NCI-H2081 treated with DMSO at 0.1 percent for 48 hours (cell line): ENCODE measurements around the gene YY1.
"Not testable (repeated sequence)": the region's sequence is repeated elsewhere in the genome, so short reads cannot be mapped to it uniquely, and the experiment has no call there.

Source experiments
- DNase-seq: peaks from one replicate; lab custom pipeline; 2025; lab: John Stamatoyannopoulos, UW

Gene YY1

DNA sequence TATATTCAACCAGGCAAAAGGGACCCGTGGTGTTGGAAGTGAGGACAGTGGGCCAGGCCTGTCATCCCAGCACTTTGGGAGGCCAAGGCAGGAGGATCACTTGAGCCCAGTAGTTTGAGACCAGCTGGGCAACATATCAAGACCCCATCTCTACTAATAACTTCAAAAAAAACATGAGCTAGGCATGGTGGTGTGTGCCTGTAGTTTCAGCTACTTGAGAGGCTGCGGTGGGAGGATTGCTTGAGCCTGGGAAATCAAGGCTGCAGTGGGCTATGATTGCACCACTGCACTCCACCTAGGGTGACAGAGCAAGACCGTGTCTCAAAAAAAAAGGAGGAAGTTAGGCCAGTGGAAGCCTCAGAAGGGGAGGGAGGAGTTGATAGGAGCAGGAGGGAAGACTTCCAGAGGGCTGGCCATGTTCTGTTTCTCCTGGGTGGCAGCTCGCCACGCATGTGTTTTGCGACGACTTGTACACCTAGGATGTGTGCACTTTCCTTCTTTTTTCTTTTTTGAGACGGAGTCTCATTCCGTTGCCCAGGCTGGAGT lies 57.2 kb downstream of the YY1 start:
- no peak for DNase-seq

DNA sequence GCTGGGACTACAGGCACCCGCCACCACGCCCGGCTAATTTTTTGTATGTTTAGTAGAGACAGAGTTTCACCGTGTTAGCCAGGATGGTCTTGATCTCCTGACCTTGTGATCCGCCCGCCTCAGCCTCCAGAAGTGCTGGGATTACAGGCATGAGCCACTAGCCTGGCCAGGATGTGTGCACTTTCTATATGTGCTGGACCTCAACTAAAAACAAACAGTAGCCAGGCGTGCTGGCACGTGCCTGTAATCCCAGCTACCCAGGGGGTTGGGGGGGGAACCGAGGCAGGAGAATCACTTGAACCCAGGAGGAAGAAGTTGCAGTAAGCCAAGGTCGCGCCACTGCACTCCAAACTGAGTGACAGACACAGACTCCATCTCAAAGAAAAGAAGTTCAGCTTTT lies 57.8 kb downstream of the YY1 start:
- DNase-seq, result not testable (repeated sequence)

DNA sequence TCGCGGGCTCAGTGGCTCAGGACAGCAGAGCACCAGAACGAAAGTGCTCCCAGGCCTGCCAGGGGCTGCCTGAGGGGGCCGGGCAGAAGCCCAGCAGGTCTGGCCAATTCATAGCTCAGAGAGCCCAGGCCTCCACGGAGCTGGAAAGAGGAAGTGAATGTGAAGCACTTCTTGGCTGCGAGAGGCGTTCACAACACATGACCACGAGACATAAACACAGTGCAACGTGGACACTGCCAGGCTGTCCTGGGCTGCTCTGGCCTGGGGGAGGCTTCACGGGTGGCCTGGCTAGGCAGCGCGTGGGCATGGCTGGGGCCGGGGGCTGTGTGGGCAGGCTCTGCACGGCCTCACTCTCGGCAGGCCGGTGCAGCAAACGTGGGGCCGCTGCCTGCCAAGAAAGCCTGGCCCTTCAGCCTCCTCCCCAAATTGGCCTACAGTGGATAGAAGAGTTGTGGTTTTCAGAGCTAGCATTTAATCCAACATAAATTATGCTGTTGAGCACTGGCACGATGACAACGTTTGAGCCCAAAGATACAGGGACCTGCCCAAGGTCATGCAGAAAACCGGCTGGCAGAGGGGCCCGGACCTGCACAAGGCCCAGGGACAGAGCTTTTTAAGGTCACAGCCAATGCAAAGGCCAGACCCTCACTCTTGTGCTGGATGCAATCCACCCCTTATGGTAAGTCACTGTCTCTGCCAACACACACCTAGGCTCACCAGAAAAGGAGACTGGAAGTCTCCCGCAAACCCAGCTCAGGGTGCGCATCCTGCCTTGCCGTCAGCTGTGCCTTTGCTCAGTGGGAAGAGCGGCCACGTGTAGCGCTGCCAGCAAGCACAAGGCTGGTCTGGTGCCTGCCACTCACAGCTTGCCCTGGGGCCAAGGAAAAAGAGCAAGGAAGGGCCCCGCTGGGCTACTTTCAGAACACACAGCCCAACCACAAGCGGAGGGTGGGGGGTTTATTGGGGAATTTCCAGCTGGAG lies 58.7 kb downstream of the YY1 start:
- no peak for DNase-seq

DNA sequence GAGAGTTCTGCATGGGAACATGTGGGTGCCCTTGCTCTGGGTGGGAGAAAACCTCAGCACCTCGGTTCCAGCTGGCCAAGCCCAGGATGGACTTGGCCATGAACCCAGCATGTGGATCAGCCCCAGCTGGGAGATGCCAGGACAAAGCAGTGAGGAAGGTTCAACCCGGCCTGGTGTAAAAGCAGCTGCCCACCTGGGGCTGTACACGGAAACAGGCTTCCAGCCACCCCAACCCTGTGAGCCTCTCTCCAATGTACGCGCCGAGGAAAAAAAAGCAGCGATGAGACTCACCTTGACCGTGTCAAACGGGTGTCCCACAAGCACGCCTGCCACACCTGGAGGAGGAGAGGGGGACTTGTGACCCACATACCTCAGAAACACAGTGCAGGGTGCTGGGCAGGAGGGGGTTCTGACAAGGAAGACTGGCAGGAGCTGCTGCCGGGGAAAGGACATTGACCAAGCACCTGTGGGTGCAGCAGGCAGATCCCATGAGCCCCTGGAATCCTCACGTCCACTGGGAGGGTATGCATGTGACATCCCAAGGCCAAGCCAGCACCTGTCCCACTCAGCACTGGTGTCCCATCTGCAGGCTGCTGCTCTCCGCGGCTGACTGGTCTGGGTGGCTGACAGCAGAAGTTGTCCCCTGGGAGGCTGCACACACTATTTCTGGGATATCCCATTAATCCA lies 59.8 kb downstream of the YY1 start:
- no peak for DNase-seq

DNA sequence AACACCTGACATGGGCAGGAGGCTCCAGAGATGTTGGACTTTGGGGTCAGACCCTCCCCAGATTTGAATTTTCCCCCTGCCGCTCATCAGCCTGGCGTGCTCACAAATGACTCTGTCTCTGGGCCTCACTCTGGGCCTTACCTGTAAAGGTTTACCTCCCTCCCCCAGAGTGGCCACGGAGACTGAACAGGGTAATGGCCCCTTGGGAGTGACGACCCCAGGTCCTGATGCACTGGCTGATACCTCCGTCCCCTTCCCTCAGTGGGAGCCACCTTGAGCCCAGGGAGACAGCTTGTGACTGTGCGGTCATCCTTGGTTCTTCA lies 60.3 kb downstream of the YY1 start:
- no peak for DNase-seq

DNA sequence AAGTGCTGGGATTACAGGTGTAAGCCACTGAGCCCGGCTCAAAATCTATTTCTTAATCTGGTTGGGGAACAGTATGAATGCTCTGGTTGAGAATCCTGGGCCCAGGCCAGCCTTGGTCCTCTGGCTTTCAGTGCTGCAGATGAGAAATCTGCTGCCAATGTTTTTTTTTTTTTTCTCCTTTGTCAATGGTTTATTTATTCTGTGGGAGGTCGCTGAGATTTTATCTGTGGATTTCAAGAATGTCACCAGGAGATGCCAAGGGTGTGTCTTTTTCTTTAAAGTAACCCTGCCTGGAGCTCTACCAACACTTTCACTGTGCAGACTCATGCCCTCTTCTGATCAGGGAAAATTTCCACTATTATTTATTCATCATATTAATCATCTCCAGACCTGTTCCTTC lies 63.7 kb downstream of the YY1 start:
- no peak for DNase-seq

DNA sequence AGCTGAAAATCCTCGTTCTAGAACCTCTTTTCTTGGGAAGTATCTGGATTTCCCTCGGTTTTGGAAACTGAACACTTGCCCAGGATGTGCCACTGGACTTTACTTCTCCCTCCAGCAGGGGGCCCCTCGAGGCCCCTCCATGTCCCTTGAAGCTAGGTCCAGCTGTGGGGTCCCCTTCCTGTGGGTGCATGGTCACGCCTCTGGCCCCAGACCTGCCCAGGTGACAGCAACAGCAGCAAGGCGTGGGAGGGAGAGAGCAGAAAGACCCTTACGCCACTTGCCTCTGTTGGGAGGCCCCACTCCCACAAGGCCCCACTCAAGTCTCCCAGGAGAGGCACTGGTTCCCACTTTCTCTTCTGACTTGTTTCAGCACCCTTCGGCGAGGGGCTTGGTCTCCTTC lies 64.2 kb downstream of the YY1 start:
- DNase-seq, result no peak

DNA sequence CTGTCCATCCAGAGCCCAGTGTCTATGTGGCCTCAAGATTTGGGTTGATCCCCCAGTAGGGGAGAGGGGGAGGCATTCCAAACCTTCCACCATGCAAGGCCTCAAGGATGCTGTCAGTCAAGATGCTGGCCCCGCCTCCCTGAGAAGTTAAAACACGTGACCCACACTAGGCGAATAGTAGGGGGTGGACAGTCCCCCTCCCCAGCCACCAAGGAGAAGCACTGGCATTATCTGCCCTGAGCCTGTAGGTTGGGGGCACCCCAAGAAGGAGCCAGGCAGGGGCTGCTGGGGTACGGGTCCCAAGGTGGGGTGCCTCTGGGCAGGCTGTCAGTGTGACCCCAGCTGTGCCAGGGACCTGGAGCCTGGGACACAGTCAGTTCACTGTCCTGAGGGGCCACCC lies 65.0 kb downstream of the YY1 start:
- no peak for DNase-seq

DNA sequence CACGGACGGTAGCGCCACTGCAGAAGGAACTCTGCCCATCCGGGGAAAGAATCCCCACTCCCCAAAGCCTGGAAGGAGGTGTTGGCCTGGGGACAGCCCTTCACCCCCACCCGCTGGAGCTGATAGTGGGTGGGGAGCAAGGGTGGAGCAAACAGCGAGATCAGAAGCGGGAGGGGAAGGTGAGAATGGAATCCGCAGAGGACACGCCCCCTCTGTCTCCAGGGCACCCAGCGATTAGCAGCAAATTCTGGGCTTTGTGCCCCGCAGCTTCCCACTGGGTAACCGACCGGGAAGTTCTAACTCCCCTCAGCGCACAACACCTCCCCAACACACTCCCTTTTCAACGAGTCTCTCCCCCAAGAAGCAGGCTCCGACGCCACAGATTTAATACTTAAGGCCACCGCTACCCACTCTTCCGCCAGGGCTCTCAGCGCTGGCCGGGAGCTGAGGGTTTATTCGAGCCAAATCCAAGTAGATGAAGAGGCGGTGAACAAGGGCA lies 65.9 kb downstream of the YY1 start:
- peak; percentile 27 for DNase-seq

DNA sequence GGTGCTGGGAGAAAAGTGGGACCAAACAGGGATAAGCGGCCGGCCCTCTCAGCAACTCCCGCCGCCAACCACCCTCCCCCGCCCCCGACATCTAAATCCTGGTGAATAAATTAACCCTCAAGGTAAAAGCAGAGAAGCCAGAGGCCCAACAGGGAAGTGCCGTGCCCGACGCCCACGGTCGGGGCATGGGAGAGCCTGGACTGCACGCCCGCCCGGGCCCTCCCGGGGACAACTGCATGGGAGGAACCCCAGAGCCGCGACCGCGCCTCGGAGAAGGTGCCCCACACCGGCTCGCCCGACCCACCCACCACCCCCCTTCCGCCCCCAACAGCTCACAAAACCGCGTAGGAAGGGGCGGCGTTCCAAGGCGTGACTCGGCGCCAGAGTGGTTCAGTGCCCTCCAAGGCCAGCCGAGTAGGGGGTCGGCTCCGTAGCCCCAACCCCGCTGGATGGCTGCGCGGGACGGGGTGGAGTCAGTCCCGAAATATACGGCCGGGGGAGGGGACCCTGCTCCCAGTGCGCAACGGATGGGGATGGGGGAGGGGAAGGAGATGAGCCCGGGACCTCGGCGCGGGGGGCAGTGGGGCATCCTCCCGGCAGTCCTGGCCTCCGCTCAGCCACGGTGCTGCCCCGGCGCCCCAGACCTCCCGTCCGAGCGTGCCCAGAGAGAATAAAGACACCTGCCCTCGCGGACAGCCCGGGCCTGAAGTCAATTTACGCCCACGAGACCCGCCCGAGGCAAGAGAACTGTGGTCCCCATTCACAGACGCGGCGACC lies 66.6 kb downstream of the YY1 start:
- no peak for DNase-seq

DNA sequence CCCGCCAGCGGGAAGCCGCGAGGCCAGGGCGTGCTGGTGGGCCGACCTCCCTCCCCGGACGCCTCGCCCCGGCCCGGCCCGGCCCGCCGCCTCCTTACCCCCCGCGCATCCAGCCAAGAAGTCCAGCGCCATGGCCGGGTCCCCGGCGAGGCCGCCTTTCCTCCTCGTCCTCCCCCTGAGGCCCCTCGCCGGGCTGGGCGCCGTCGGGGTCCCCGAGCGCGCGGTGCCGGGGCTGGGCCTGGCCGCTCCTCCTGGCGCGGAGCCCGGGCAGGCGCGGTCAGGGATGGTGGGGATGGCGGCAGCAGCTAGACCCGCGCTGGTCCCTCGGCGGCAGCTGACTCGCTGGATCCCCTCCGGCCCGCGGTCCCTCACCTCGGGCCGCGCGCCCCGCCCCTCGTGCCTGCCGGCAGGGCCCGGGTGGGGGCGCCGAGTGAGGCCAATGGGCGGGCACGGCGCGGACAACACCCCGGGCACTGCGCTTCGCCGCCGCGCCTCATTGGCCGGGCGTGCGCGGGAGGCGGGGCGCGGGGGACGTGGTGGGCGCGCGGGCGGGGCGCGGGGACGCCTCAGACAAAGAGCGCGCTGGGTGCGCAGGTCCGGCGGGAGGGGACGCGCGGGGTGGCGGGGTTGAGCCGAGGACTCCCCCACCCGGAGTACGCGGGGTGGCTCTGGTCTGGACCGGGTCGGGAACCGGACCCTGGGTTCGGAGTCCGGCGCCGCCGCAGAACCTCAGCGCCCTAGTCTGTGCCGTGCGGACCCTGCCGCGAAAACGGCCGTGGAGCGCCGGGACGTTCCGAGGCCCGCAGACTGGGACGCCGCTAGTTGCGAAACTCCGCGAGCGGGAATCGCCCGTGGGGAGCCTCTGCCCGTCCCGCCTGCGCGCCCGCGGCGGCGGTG lies 67.4 kb downstream of the YY1 start, which contains the start of gene SLC25A29:
Gene SLC25A29, minus strand, starts transcription at position 344 of the 897 bp plus-strand sequence. Its CDS starts 212 bp downstream, at position 132.
- peak; percentile 73 for DNase-seq

DNA sequence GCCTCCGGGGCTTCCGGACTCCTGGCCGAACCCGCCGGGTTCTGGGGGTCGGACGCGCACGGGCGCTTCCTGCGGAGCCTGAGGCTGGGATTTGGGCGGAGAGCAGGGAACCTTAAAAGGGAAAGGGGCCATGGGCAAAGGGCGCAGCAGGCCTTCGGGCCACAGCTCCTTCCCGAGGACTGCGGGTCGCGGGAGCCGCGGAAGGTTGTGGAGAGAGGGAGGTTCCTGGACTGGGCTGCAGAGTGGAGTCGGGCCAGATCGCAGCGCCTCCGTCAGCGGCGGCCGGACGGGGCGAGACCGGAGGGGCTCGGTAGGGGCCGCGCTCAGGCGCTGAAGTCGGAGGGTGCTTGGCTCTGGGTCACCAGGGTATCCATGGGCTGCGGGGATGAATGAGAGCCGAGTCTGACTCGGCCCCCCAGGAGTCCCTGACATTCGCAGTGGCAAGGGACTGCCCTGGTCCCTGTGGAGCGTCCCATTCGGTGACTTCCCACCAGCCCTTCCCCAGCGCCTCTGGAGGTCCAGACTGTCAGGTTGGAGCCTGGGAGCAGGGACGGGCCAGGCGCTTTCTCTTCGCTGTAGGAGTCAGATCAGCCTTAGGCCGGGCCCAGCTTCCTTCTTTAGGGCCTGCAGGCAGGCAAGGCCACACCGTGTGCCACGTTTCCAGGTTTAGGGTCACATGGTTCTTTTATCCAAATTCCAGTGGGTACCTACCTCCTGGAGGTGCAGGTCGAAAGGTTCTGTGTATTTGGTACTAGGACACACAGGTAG lies 68.2 kb downstream of the YY1 start:
- no peak for DNase-seq

DNA sequence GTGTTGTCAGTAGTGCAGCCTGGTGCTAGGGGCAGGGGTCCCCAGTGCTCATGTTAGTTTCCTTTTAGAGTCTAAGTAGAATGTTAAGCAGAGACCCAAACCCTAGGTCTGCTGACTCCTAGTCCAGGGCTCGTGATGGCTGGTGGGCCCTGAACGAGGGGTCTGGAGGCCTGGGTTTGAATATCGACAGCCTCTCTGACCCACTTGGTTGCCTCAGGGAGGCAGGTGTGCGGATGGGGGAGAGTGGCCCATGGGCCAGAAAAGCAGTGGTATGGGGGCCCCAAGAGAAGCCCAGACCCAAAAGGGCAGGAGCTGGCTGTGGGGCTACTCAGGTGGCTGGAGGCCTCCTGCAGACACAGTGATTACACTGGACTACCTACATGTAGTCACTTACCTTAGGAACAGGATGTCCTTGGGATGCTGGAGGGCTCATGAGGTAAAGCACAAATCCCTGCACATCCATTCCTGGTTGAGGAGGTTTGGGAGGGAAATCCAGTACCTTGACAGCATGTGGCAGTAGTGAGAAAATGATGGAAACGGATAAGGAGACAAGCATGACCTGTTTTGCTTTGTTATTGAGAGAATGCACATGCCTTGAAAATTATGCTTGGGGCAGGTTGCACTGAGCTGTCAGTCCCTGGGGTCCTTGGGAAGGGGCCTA lies 69.0 kb downstream of the YY1 start:
- no peak for DNase-seq

DNA sequence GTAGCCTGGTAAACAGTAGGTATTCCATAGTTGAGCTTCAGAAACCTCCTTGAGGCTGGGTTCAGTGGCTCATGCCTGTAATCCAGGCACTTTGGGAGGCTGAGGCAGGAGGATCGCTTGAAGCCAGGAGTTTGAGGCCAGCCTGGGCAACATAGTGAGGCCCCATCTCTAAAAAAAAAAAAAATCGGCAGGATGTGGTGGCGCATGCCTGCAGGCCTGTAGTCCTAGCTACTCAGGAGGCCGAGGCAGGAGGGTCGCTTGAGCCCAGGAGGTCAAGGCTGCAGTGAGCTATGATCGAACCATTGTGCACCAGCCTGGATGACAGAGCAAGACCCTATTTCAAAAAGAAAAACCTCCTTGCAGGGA lies 69.5 kb downstream of the YY1 start:
- not testable (repeated sequence) for DNase-seq

DNA sequence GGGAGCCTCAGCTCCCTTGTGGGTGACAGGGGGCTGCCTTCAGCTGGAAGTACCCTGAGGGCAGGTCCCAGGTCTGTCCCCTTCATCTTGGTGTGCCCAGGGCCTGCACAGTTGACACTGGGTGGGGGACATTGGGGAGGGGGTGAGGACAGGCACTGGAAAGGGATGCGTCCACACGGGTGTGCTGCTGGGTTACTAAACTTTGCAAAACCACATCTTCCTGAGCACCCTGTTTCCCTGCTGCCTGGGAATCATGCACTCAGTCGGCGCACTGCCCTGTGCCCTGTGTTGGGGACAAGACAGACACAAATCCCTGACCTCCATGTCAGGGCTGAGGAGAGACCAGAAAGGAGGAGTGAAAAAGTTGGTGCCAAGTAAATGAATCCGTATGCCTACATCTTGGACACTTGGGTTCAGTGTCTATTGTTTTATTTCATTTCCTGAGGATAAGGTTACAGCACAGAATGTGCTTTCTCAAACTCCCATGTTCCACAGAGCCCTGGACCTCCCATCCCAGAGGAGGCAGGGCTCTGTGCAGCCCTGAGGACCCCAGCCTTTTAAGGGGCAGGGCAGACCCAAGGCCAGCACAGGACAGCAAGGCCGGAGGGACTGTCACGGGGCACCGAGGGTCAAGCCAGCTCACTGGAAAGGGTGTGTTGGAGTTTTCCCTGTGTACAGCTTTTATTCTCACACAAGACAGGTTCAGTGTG lies 70.2 kb downstream of the YY1 start:
- no peak for DNase-seq

DNA sequence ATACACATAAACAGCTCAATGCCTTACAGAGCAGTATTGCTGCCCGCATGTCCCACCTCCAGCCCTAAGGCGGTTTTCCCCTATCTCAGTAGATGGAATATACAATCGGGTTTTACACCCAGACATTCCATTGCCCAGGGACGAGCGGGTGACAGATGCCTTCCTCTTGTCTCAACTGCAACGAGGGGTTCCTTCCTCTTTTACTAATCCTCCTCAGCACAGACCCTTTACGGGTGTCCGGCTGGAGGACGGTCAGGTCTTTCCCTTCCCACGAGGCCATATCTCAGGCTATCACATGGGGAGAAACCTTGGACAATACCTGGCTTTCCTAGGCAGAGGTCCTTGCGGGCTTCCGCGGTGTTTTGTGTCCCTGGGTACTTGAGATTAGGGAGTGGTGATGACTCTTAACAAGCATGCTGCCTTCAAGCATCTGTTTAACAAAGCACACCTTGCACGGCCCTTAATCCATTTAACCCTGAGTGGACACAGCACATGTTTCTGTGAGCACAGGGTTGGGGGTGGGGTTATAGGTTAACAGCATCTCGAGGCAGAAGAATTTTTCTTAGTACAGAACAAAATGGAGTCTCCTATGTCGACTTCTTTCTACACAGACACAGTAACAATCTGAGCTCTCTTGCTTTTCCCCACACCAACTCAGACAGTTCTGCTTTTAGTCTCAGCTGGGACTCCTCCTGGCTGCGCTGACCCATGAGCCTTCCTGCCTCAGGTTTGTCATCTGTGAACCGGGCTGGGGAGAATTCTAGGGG lies 73.3 kb downstream of the YY1 start:
- DNase-seq, result not testable (repeated sequence)

DNA sequence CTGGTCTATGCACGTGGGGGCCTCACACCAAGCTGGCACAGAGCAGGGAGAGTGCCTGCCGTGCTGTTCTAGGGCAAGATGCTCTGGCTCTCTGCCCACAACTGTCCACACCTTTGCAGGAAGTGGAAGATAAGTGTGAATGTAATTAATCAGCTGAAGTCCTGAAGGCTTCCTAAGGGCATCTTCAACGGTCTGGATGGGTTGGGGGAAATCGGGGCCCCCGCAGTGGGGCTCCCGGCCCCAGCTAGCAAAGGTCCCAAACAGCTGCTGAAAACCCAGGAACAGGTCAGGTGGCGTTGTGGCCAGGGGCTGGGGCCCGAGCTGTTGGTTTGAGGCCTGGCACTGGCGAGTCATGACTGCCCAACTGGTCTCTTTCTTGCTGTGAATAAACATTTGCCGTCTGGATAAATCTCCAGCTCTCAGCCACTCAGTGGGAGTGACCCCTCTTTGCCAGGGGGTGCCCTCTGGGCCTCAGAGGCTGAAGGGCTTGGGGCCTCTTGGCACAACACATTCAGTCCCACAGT lies 74.0 kb downstream of the YY1 start:
- DNase-seq, result no peak
